Chondrocyte (in vitro differentiated cells): ENCODE results near the gene PDE2A. TPM values are rescaled to one million over a fixed set of nuclear protein-coding genes. Genes with fewer than 3 reads are reported as not detected.

ENCODE experiments used
- DNase-seq: peaks from one replicate; pipeline ENCODE4 v3.0.0; 2021; ENCODE audit warnings: mixed read lengths, low spot score
- H3K27ac Mint-ChIP-seq: one replicate; pipeline ENCODE4 v1.8.0; 2021; ENCODE audit warnings: mild to moderate bottlenecking, moderate library complexity, mixed read lengths; ENCODE audit not compliant: unreplicated experiment
- H3K27me3 Mint-ChIP-seq: 2 replicates; pipeline ENCODE4 v1.8.0; 2021; ENCODE audit warnings: low read depth, mixed read lengths
- H3K36me3 Mint-ChIP-seq: 2 replicates; pipeline ENCODE4 v1.8.0; 2021; ENCODE audit warnings: low read depth, mixed read lengths
- H3K4me1 Mint-ChIP-seq: 2 replicates; pipeline ENCODE4 v1.8.0; 2021; ENCODE audit warnings: low read depth, mild to moderate bottlenecking, mixed read lengths
- H3K4me3 Mint-ChIP-seq: one replicate; pipeline ENCODE4 v1.8.0; 2021; ENCODE audit warnings: mild to moderate bottlenecking, moderate library complexity, mixed read lengths; ENCODE audit not compliant: unreplicated experiment
- H3K9me3 Mint-ChIP-seq: 2 replicates; pipeline ENCODE4 v1.8.0; 2021; ENCODE audit warnings: low read depth, mixed read lengths
- CTCF ChIP-seq: fragments of 200-600 bp; sonication (generic); IDR thresholded peaks from 2 replicates; pipeline ENCODE4 v1.5.0; 2021; ENCODE audit warnings: antibody characterized with exemption, mild to moderate bottlenecking, moderate library complexity
- total RNA-seq: library from RNA; stranded (reverse); gene quantifications from 3 replicates; pipeline ENCODE4 v1.2.1, GENCODE V29; 2021

PDE2A gene
- total RNA-seq, 1 donor from 2014 or later: not detected

- Mint-ChIP-seq H3K27ac (no peak overlapping the region), H3K9me3 (peaks cover 2% of the 10 kb centered on the region), H3K4me3 (no peak overlapping the region), H3K27me3 (peaks cover 45% of the 10 kb centered on the region), H3K36me3 (peaks cover 2% of the 10 kb centered on the region), H3K4me1 (no peaks in the 10 kb centered on the region)
- no peak for TF ChIP-seq CTCF
- no peak for DNase-seq
Observed at GRCh38 chr11:72634016-72634415, 40.2 kb downstream of the PDE2A start.

GRCh38 chr11:72633068-72633467 lies 41.2 kb downstream of the PDE2A start:
- DNase-seq: no peak
- no peaks in the 10 kb centered on the region for H3K4me1 Mint-ChIP-seq
- no peak overlapping the region for H3K27ac Mint-ChIP-seq
- no peak overlapping the region for H3K4me3 Mint-ChIP-seq
- H3K9me3 Mint-ChIP-seq: peaks cover 2% of the 10 kb centered on the region
- no peak for TF ChIP-seq CTCF
- H3K27me3 Mint-ChIP-seq: peaks cover 42% of the 10 kb centered on the region
- H3K36me3 Mint-ChIP-seq: peaks cover 2% of the 10 kb centered on the region

GRCh38 chr11:72631806-72632731 lies 42.2 kb downstream of the PDE2A start:
- peaks cover 2% of the 10 kb centered on the region for H3K36me3 Mint-ChIP-seq
- H3K27me3 Mint-ChIP-seq: peaks cover 35% of the 10 kb centered on the region
- H3K9me3 Mint-ChIP-seq: peaks cover 2% of the 10 kb centered on the region
- no peak for DNase-seq
- no peak overlapping the region for H3K27ac Mint-ChIP-seq
- H3K4me1 Mint-ChIP-seq: no peaks in the 10 kb centered on the region
- H3K4me3 Mint-ChIP-seq: no peak overlapping the region
- no peak for TF ChIP-seq CTCF

- H3K9me3 Mint-ChIP-seq: peaks cover 2% of the 10 kb centered on the region
Observed at GRCh38 chr11:72630104-72630852, 43.9 kb downstream of the PDE2A start.

More at GRCh38 chr11:72630104-72630852, 43.9 kb downstream of the PDE2A start:
- no peak for DNase-seq
- H3K27me3 Mint-ChIP-seq: peaks cover 20% of the 10 kb centered on the region
- no peaks in the 10 kb centered on the region for H3K4me1 Mint-ChIP-seq
- no peak overlapping the region for H3K27ac Mint-ChIP-seq
- no peak for TF ChIP-seq CTCF
- peaks cover 2% of the 10 kb centered on the region for H3K36me3 Mint-ChIP-seq
- H3K4me3 Mint-ChIP-seq: no peak overlapping the region
